KOPT-K1 (cell line): ENCODE measurements around the gene LPP.

Experiments used
- H3K27ac ChIP-seq: fragments of 200-600 bp; sonication (generic); 2 replicates; pipeline ENCODE4 v1.5.1; 2016; ENCODE audit warnings: antibody characterized with exemption, mild to moderate bottlenecking, low read depth, low read length; ENCODE audit not compliant: poor library complexity, severe bottlenecking
- H3K36me3 ChIP-seq: fragments of 200-600 bp; sonication (generic); 2 replicates; pipeline ENCODE4 v1.5.1; 2017; ENCODE audit warnings: antibody characterized with exemption, mild to moderate bottlenecking, low read length, moderate library complexity; ENCODE audit not compliant: insufficient read depth
- H3K9me3 ChIP-seq: fragments of 200-600 bp; sonication (generic); 2 replicates; pipeline ENCODE4 v1.5.1; 2017; ENCODE audit warnings: antibody characterized with exemption, low read length, mild to moderate bottlenecking; ENCODE audit not compliant: insufficient read depth, poor library complexity, severe bottlenecking

Gene LPP

DNA sequence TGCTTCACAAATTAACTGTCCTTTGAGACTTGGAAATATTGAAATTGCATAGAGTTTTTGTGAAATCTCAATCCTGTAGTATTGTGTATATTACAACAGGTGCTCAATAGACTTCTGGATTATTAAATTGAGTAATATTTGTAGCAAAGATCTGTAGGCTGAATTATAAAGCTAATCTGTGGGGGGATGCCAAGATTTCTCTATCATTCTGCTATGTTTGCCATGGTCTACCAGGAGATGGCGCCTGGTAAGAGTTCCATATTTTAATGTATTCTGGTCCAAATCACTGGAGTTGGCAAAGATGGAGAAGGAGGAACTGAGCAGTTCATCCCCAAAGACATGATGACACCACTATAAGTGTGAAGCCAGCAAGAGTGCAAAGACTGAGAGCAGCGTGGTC is 676.9 kb downstream of the LPP start:
- no peaks in the 10 kb centered on the region for H3K9me3 ChIP-seq
- H3K27ac ChIP-seq: no peak overlapping the region
- no peaks in the 10 kb centered on the region for H3K36me3 ChIP-seq

DNA sequence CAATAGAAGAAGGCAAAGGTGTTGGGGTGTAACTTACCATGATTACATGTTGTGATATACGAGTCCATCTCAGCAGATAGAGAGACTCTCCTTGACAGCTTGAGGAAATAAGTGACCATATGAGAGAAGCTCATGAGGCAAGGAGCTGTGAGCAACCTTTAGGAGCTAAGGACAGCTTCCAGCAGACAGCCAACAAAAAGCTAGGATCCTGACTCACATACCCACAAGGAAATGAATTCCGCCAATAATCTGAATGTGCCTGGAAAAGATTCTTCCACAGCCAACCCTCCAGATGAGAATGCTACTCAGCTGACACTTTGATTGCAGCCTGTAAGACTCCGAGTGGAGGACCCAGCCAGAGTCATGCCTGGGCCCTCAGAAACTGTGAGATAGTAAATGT is 678.2 kb downstream of the LPP start:
- Histone ChIP-seq H3K27ac (no peak overlapping the region), H3K9me3 (no peaks in the 10 kb centered on the region), H3K36me3 (no peaks in the 10 kb centered on the region)

DNA sequence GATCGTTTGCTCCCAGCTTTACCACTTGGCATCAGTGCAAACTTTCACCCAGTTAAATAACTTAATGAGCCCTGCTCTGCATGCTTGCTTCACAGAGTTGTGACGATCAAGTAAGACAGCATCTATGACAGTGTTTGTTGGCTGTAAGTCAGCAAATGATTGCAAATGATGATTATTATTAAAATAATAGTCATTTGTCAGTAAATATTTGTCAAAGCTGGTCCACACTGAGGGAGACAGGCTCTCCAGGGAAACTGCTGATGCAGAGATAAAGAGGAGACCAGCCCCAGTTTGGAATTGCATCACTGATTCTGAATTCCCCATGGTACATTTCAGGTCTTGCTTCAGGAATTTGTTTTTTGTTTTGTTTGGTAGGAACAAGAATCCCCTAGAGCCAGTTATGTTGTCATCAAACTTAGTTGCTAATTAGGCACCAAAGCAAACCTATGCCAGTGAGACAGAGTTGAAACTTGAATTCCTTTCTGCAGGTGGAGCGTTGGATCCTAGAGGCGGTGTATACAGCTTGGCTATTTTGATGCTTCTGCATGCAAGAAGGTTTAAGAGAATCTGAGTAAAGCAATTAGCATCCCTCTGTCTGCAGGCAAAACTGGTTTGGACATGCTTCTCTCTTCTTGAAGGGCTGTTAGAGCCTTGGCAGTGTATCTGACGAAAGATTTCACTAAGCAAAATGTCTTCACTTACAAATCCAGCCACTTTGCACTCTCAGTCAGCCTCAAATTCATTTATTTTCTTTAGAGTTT is 679.2 kb downstream of the LPP start:
- H3K27ac ChIP-seq: no peak overlapping the region
- no peaks in the 10 kb centered on the region for H3K36me3 ChIP-seq
- no peaks in the 10 kb centered on the region for H3K9me3 ChIP-seq

DNA sequence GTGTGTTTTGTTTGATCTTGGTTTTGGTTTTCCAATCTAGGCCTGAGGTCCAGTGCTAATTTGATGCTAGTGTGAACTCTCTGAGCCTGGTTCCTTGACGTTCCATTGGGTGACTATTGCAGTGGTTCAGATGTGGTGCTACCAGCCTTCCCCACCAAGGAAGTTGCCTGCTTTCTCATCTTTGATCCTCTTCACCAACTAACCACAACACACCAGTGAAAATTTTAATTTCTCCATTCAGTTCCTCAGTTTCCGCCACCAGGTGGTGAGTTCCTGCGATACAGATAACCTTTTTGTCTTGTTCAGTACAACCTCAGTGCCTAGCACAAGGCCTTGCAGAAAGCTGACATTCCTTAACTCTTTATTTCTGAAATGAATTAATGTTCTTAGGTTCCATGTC is 680.4 kb downstream of the LPP start:
- Histone ChIP-seq H3K27ac (peak overlapping the region; percentile 3), H3K36me3 (no peaks in the 10 kb centered on the region)

DNA sequence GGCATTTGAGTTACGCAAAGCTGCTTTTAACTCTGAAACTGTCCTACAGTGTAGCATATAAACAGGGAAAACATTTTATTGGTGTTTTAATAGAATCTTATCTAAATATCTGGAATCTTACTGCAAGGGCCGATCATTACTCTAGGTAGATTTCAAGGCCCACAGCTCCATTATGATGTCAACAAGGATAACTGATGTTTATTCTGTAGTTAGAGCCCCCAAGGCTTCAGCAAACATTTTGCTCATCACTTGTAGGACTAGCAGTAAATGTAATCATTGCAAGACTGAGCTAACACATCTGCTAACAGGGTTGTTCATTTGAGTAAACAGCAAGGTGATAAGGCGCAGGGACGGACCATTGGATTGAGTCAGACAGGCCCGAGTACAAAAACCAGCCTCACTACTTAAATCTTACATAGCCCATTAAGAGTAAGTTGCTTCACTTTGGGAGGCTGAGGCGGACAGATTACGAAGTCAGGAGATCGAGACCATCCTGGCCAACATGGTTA is 685.3 kb downstream of the LPP start:
- Histone ChIP-seq H3K36me3 (no peaks in the 10 kb centered on the region), H3K9me3 (no peaks in the 10 kb centered on the region), H3K27ac (no peak overlapping the region)

More for the DNA sequence above, 680.4 kb downstream of the LPP start:
- no peaks in the 10 kb centered on the region for H3K9me3 ChIP-seq

DNA sequence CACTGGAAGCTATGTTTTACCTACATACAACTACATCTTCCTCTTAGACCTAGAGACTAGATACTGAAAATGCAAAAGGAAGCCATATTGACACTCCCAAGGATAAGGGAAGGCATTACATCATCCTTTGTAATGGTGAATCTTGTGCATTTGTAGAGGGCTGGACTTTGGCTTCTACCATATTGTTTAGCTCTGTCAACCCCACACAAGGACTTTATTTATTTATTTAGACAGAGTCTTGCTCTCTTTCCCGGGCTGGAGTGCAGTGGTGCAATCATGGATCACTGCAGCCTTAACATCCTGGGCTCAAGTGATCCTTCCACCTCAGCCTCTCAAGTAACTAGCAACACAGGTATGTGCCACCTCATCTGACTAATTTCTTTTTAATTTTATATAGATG is 686.3 kb downstream of the LPP start:
- Histone ChIP-seq H3K9me3 (no peaks in the 10 kb centered on the region), H3K36me3 (no peaks in the 10 kb centered on the region), H3K27ac (no peak overlapping the region)

DNA sequence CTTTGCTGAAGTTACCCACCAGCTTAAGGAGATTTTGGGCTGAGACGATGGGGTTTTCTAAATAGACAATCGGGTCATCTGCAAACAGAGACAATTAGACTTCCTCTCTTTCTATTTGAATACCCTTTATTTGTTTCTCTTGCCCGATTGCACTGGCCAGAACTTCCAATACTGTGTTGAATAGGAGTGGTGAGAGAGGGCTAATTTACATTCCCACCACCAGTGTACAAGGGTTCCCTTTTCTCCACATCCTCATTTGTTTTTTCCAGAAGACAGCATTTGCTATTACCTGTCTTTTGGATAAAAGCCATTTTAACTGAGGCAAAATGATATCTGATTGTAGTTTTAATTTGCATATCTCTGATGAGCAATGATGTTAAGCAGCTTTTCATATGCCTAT is 687.9 kb downstream of the LPP start:
- Histone ChIP-seq H3K36me3 (no peaks in the 10 kb centered on the region), H3K27ac (no peak overlapping the region), H3K9me3 (no peaks in the 10 kb centered on the region)

DNA sequence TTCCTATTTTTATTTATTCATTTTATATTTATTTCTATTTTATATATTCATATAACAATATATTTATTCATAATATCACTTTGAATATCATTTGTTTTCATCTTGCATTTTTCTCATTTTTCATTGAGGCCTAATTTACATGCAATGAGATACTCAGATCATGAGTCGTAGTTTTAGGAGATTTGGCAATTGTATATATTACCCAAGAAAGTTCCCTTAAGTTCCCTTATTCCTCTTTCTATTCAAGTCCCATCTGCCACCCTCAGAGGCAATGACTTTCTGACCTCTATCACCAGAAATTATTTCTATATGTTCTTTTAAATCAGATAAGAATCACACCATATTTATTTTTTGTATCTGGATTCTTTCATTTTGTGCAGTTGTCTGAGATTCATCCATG is 688.7 kb downstream of the LPP start:
- Histone ChIP-seq H3K27ac (no peak overlapping the region), H3K36me3 (no peaks in the 10 kb centered on the region), H3K9me3 (no peaks in the 10 kb centered on the region)

DNA sequence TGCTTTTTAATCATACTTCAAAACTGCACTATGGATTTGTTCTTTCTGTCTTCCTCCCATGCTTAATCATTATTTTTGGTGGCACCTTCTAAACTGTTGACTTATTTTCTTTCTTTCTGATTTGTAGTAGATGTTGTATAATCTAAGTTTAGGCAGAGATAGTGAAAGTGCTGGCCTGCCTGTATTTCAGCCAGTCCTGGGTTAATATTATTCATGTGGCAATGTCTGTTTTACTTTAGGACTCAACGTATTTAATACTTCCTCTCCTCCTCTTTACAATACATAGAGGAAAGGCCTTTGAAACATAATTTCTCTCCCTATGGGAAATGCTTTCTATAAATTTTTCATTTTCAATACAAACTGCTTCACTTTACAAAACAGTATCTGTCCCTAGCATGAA is 690.1 kb downstream of the LPP start:
- no peaks in the 10 kb centered on the region for H3K9me3 ChIP-seq
- no peak overlapping the region for H3K27ac ChIP-seq

DNA sequence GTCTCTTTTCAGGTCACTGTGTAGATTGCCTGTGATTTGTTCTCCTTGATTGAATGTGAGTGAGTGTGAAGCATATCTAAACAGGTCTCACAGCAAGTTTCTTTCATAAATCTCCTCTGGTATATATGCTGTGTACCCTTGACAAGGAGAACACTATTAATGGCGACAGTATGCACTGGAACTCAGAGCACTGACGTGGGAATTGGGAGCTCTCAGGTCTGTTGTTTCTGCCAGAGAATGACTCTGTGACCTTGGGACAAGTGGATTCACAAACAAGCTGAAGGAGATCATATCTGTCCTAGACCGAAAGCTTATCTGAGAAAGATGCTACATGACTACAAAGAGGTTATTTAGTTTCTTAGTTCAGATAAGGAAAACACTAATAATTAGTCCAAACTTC is 691.6 kb downstream of the LPP start:
- Histone ChIP-seq H3K36me3 (no peaks in the 10 kb centered on the region), H3K9me3 (no peaks in the 10 kb centered on the region), H3K27ac (no peak overlapping the region)

More for the DNA sequence above, 690.1 kb downstream of the LPP start:
- no peaks in the 10 kb centered on the region for H3K36me3 ChIP-seq

DNA sequence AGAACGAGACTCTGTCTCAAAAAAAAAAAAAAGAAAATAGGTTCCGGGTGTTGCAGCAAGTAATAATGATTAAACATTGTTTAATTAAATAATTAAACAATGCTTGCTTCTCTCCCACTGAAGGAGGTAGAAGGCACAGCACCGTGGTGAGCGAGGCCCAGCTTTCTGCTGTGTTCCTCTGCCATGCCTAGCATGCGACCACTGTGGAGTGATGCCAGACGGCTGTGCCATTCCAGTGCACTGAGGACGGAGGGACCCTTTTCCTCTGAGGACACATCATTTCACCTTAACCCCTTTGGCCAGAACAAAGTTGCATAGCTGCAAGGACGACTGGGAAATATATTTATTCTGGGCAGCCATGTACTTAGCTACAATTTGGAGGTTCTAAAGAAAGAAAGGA is 695.0 kb downstream of the LPP start:
- no peaks in the 10 kb centered on the region for H3K9me3 ChIP-seq
- no peaks in the 10 kb centered on the region for H3K36me3 ChIP-seq
- H3K27ac ChIP-seq: no peak overlapping the region

DNA sequence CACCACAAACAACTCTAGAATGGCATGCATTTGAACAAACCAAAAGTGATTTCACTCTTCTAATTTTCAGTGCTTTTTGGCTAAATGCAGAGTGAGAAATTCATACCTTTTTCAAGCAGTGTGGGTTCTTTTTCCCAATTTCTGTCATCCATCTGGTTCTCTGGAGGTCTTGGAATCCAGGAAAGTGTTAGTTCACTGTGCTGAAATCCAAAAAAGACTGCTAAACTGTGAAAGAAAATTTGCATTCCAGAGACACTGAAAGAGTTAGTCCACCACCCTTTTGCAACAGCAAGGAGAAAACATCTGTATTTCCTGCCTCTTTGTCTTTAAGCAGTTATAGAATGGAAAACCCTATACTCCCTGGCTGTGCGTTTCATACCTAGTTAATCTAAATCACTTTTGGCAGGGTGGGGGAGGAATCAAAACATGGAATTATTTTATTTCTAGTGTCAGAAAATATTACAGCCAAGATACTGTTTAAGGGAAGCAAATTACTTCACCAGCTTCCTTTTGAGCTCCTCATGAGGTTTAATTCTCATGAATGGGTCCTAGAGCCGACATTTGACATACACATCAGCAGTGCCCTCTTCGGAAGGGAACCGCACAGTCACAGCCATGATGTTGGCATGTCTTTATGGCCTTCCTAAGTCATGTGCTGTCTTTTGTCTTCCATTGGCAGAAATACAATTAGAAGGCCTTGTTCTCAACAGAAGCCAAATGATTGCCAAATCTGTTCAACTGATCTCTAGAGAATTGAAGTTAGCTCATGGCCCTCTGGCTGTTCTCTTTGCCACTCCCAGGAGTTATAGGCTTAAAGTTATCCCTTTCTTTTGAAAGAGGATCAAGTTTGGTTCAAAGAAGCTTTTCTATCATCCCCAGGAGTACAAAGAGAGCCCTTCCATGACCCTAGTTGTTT is 700.2 kb downstream of the LPP start:
- Histone ChIP-seq H3K36me3 (no peaks in the 10 kb centered on the region), H3K9me3 (no peaks in the 10 kb centered on the region), H3K27ac (no peak overlapping the region)

DNA sequence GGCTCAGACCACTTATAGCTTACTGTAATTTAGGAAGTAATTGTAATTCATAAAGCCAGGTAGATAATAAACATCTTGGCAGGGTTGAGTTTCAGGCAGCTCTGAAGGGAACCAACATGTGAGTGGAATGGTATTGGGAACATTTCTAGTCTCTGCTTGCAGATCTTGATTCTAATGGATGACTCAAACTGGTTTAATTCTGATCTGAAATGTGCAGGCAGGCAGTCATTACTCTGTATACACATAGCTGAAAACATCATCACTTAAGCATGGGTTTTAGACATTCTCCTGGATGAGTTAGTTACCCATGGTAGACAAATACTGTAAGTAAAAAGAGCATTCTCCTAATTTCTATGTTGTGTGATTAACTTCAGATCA is 700.8 kb downstream of the LPP start:
- H3K9me3 ChIP-seq: no peaks in the 10 kb centered on the region
- H3K27ac ChIP-seq: no peak overlapping the region
- no peaks in the 10 kb centered on the region for H3K36me3 ChIP-seq

DNA sequence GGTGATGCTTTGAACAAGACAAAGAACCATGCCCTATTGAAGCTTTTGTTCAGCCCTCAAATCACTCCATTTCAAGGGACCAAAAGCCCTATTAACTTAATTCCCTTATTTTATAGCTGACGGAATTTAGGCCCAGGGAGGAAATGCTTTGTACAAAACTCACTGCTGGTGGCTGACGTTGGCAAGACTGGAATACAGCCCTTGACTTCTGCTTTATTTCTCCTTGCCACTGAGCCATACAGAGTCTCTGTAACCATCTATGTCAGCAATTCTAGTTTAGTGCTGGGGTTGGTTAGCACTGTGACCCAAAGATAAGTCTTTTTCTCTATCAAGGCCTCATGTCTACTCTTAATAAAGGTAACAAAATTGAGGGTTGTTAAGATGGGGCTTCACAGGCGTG is 701.7 kb downstream of the LPP start:
- no peaks in the 10 kb centered on the region for H3K36me3 ChIP-seq
- no peaks in the 10 kb centered on the region for H3K9me3 ChIP-seq
- H3K27ac ChIP-seq: no peak overlapping the region

DNA sequence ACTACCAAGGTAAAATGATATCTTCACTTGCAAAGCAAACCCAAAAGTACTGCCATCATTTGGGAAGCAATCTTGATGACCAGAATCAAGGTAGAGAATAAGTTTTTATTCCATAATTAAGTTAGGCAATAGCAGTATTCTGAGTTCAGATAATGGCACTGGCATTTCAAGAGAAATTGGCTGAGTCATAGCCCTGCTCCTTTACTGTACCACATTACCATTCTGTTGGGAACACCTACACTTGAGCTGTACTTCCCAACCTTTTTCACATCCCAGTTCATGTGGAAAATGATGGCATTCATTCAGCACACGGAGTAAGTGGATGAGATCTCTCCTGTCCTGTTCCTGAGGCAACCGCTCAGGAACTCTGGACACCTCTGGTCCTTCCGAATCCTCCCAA is 706.2 kb downstream of the LPP start:
- no peaks in the 10 kb centered on the region for H3K36me3 ChIP-seq
- no peaks in the 10 kb centered on the region for H3K9me3 ChIP-seq
- H3K27ac ChIP-seq: no peak overlapping the region
